NK-92 treated with Interleukin-12 subunit alpha and Interleukin-12 subunit beta, amount 100 ng/mL, for 24 hours (cell line): Measurements from ENCODE around the gene URAD.
"Not testable (repeated sequence)": the region's sequence is repeated elsewhere in the genome, so short reads cannot be mapped to it uniquely, and the experiment has no call there.

ENCODE experiments used
- DNase-seq: peaks from one replicate; lab custom pipeline; 2025; lab: John Stamatoyannopoulos, UW

URAD gene

GRCh38 chr13:27988520-27988919 is at the start of gene URAD:
TSS of gene URAD (minus strand) at chr13:27988693. CDS start at chr13:27988637, 56 bp downstream.
- DNase-seq: no peak

GRCh38 chr13:28037399-28037798 is 48.9 kb upstream of the URAD start:
- no peak for DNase-seq

GRCh38 chr13:28035146-28035782 is 46.8 kb upstream of the URAD start:
- no peak for DNase-seq

- no peak for DNase-seq
Measured at GRCh38 chr13:28033894-28034655, 45.6 kb upstream of the URAD start.

GRCh38 chr13:28032438-28032837 is 43.9 kb upstream of the URAD start:
- DNase-seq: not testable (repeated sequence)

GRCh38 chr13:28031896-28032288 is 43.4 kb upstream of the URAD start:
- DNase-seq: no peak

- DNase-seq: no peak
Measured at GRCh38 chr13:28031220-28031895, 42.9 kb upstream of the URAD start.

GRCh38 chr13:28027607-28028364 is 39.3 kb upstream of the URAD start:
- no peak for DNase-seq

- no peak for DNase-seq
Measured at GRCh38 chr13:28027071-28027470, 38.6 kb upstream of the URAD start.

- no peak for DNase-seq
Measured at GRCh38 chr13:28026508-28026907, 38.0 kb upstream of the URAD start.

GRCh38 chr13:28022848-28023518 is 34.5 kb upstream of the URAD start:
- DNase-seq: no peak

- no peak for DNase-seq
Measured at GRCh38 chr13:28014301-28014700, 25.8 kb upstream of the URAD start.

GRCh38 chr13:28013482-28013881 is 25.0 kb upstream of the URAD start:
- DNase-seq: no peak

- DNase-seq: no peak
Measured at GRCh38 chr13:28012896-28013295, 24.4 kb upstream of the URAD start.

GRCh38 chr13:28012383-28012782 is 23.9 kb upstream of the URAD start:
- DNase-seq: no peak

GRCh38 chr13:28010046-28010445 is 21.6 kb upstream of the URAD start:
- DNase-seq: no peak

- not testable (repeated sequence) for DNase-seq
Measured at GRCh38 chr13:28005016-28005415, 16.5 kb upstream of the URAD start.

- no peak for DNase-seq
Measured at GRCh38 chr13:28002886-28003698, 14.6 kb upstream of the URAD start.

GRCh38 chr13:28001837-28002473 is 13.5 kb upstream of the URAD start:
- DNase-seq: no peak

GRCh38 chr13:28001049-28001448 is 12.6 kb upstream of the URAD start:
- DNase-seq: no peak
